OCI-LY1 (cell line): Measurements from ENCODE around the gene ZNF195.
"Not testable (repeated sequence)": the region's sequence is repeated elsewhere in the genome, so short reads cannot be mapped to it uniquely, and the experiment has no call there.

Experiments
- CTCF ChIP-seq: fragments of 200-600 bp; sonication (generic), shearing (Covaris generic); IDR thresholded peaks from 2 replicates; pipeline ENCODE4 v1.5.1; 2017; ENCODE audit warnings: mild to moderate bottlenecking, antibody characterized with exemption, low read length, moderate library complexity, mixed read lengths
- EZH2 ChIP-seq: fragments of 200-600 bp; sonication (generic), shearing (Covaris generic); IDR thresholded peaks from 2 replicates; pipeline ENCODE4 v1.8.0; 2017; ENCODE audit warnings: borderline replicate concordance, mixed run types, mild to moderate bottlenecking, antibody characterized with exemption, low read length, moderate library complexity, mixed read lengths

GRCh38 chr11:3326450-3326849 lies 52.5 kb downstream of the ZNF195 start:
- TF ChIP-seq CTCF, EZH2: not testable (repeated sequence)
